Loucy (cell line): ENCODE data around the gene LRIT3.

Experiments
- CTCF ChIP-seq: fragments of 200-600 bp; sonication (generic); conservative IDR thresholded peaks from 2 replicates; pipeline ENCODE4 v1.5.1; 2014; ENCODE audit warnings: mild to moderate bottlenecking, antibody characterized with exemption, low read length
- EZH2phosphoT487 ChIP-seq: fragments of 200-600 bp; IDR thresholded peaks from 2 replicates; pipeline ENCODE4 v1.6.1; 2018; ENCODE audit warnings: antibody characterized with exemption, mild to moderate bottlenecking, moderate library complexity, borderline replicate concordance

GRCh38 chr4:109902559-109903251, 54.8 kb downstream of the LRIT3 start:
- TF ChIP-seq CTCF (no peak), EZH2phosphoT487 (no peak)
